Measurements from ENCODE around the gene MDGA2.

DNA sequence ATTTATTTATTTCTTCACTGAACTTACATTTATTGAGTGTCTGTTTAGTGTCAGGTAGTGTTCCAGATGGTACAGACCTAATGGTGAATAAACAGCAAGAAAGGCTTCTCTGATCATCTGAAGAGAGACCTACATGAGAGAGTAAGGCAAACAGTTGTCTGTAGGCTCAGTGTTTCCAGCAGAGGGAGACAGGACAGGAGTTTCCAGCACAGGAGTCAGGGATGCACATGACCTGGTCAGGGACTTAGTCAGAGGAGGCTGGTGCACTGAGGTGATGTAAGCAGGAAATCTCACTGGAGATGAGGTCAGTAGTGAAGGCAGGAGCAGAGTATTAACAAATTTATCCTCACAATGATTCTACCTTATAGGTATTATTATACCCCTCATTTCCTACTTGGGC, 233.2 kb downstream of the MDGA2 start:
- TF ChIP-seq, protein P1, sequence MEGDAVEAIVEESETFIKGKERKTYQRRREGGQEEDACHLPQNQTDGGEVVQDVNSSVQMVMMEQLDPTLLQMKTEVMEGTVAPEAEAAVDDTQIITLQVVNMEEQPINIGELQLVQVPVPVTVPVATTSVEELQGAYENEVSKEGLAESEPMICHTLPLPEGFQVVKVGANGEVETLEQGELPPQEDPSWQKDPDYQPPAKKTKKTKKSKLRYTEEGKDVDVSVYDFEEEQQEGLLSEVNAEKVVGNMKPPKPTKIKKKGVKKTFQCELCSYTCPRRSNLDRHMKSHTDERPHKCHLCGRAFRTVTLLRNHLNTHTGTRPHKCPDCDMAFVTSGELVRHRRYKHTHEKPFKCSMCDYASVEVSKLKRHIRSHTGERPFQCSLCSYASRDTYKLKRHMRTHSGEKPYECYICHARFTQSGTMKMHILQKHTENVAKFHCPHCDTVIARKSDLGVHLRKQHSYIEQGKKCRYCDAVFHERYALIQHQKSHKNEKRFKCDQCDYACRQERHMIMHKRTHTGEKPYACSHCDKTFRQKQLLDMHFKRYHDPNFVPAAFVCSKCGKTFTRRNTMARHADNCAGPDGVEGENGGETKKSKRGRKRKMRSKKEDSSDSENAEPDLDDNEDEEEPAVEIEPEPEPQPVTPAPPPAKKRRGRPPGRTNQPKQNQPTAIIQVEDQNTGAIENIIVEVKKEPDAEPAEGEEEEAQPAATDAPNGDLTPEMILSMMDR (conservative IDR thresholded peaks at IDR 0.05 in 1 of 2, IDR thresholded peaks at IDR 0.05 in 1 of 2; ENCODE audit: low read depth in 1 of 2, low read length in 2 of 2) = no peak
- TF ChIP-seq EZH2 (IDR thresholded peaks at IDR 0.05; ENCODE audit: low read length, missing control alignments) = no peak
